Fibroblast of mammary gland (primary cell): ENCODE measurements around the gene ACAP1.
A peak's percentile ranks its signal among the peaks of the same experiment; 100 is the strongest.

Source experiments
- DNase-seq: peaks from one replicate; pipeline ENCODE4 v3.0.0-alpha.2; 2010; ENCODE audit warnings: low read depth
- H3K4me3 ChIP-seq: 2 replicates; pipeline ENCODE4 v1.5.1; 2011; ENCODE audit warnings: low read depth, mild to moderate bottlenecking, low read length, moderate library complexity; ENCODE audit not compliant: control insufficient read depth
- CTCF ChIP-seq: conservative IDR thresholded peaks from 2 replicates; pipeline ENCODE4 v1.5.1; 2011; ENCODE audit warnings: low read depth, low read length, inconsistent platforms; ENCODE audit not compliant: control insufficient read depth, insufficient read depth

The ACAP1 gene

GRCh38 chr17:7306911-7307685 is 29.2 kb upstream of the ACAP1 start, which contains the start of gene EIF5A:
Gene EIF5A (plus strand): TSS chr17:7307628. CDS start chr17:7309636, 2,008 bp downstream.
- peak within 1 kb of the TSS; percentile 100 for H3K4me3 ChIP-seq
- peak; percentile 100 for DNase-seq
- TF ChIP-seq CTCF, result no peak

GRCh38 chr17:7307686-7308624 is 28.4 kb upstream of the ACAP1 start:
- peak; percentile 30 for DNase-seq
- TF ChIP-seq CTCF, result no peak
- peak overlapping the region; percentile 100 for H3K4me3 ChIP-seq

- peak; percentile 81 for DNase-seq
- TF ChIP-seq CTCF, result no peak
- peak overlapping the region; percentile 100 for H3K4me3 ChIP-seq
Observed at GRCh38 chr17:7308625-7309433, 27.5 kb upstream of the ACAP1 start.

GRCh38 chr17:7309628-7310027 is 26.7 kb upstream of the ACAP1 start:
- DNase-seq, result no peak
- TF ChIP-seq CTCF, result no peak
- peak overlapping the region; percentile 100 for H3K4me3 ChIP-seq

- no peak overlapping the region for H3K4me3 ChIP-seq
- no peak for TF ChIP-seq CTCF
- no peak for DNase-seq
Observed at GRCh38 chr17:7311110-7311705, 25.1 kb upstream of the ACAP1 start.
